HG02759 (cell line): ENCODE results near the gene C1QTNF1.

Source experiments
- ATAC-seq: cut with Tn5 transposase; IDR thresholded peaks from one replicate; pipeline ENCODE4 v1.9.1; 2021; ENCODE audit warnings: mild to moderate bottlenecking, moderate library complexity; ENCODE audit not compliant: unreplicated experiment

The C1QTNF1 gene

DNA sequence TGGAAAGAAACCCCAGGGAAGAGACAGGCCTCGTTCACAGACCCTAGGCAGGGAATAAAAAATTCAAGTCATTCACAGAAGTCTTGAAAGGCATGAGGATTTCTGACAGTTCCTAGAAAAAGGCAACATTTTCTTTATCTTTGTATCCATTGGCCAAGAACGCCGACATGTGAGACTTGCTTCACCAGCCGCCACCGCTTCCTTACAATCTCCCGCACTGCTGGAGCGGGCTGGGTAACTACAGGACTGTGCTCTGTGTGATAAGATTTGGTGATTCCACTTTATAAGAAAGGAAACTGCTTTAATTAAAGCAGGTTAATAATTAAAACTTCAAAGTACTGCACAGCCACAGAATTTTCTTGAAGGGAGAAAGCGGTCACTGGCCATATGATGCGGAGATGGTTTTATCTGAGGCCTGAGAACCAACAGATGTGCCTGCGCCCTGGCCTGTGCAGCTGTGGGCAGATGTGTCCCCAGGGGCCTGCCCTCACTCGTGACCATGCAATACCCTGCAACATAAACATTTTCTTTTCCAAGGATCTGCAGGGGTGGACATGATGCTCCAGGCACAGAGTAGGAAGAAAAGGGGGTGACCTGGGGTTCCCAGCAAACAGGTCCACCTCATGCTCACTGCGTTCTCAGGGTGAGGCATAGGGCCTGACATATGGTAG, 31.3 kb upstream of the C1QTNF1 start:
- ATAC-seq = no peak

DNA sequence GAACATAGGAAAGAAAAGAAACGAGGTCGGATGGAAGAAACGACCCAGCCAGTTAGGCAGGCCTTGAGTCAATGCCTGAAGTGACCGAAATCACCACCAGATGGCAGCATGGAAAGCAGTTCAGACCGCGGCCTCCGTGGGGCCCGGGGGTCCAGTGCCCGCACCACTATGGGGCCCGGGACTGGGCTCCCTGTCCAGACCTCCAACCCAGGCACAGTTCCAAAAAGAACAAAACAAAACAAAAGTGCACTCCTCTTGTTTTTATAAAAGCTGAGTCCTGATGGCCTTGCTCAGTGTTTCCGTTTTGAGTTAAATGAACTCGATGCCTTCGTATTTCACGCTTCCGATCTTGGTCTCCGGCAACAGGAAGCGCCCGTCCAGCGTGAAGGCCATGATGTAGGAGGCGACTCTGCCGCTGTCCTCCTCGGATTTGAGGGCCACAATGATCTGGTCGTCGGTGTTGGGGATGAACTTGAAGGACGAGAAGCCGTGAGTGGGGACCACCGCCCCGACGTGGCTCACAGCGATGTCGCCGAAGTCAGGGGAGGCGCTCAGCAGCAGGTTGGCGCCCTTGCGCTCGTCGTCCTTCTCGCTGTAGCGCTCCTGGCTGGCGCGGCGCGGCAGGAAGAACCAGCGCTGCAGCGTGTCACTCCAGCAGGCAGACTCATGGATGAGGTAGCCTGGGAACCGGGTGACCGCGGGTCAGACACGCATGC, 30.6 kb upstream of the C1QTNF1 start:
- no peak for ATAC-seq

DNA sequence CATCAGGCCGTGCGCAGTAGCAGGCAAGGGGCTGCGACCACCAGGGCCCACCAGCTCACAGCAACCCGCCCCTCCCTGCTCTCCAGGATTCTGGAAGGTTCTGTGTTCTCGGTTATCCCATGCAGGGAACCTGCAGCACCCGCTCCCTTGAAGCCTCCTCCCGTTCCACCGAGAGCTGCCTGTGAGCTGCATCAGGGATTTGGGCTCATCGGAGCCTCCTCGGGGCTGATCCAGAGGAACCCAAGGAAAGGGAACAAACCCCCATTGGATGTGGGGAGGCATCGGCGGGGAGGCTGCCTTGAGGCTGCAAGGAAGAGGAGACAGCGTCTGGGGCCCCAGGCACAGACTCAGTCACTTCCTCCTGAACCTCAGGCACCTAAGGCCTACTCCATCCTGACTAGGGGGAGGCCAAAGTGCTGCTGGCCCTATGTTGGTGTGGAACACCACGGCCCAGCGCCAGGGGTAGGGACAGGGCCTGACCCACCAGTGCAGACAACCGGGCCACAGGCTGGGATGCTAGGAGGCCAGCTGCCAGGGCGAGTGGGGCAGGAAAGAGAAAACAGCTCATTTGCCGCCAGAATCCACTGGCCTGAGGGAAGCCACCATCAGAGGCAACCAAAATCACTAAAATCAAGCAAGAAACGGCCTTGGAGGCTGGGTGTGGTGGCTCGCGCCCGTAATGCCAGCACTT, 29.8 kb upstream of the C1QTNF1 start:
- no peak for ATAC-seq

GRCh38 chr17:78995022-78995760, 28.8 kb upstream of the C1QTNF1 start:
- no peak for ATAC-seq

DNA sequence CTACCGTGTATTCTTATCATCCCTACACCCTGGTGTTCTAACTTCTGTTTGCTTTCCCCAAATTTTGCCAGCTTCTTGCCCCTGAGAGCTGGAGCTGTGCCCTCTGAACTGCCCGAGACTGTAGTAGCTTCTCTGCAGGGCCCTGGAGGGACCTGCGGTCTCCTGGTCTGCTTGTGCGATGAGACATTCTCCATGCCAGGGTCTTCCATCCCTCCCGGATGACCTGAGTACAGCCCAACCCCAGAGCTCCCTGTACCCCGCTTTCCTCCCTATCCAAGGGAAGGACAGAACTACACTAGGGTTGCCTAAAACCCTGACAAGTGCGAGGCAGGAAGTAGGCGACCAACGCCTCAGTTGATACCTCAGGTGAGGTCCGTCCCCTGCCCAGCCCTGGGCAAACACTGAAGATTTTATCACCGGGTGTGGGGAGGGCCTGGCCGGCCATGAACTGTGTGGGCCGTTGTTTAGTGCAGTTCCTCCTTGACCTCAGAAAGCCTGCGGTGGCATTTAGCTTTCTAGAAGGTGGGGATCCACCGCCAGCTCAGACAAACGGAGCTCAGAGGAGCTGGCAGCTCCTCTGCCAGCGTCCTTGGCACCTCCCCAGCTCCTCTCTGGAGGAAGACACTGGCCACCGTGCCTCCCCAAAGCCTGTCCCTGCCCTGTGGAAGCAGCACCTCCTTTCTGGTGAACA, 28.1 kb upstream of the C1QTNF1 start:
- ATAC-seq = no peak

DNA sequence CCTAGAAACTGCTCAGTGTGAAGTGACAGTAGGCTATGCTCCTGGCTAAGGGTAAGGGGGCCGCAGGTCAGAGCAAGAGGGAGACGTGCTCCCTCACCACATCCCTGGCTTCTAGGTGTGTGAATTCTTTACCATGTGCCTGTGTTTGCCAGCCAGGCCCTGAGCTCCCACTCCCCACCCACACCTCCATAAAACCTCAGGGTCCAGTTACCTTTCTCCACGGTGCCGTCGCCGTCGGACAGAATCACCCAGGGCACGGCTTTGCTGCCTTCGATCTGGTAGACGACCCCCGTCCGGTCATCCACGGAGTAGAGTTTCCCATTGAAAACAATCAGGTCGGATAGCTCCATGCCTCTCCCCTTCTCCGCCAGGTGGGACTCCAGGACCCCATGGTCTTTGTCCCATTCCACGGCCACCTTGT, 27.2 kb upstream of the C1QTNF1 start:
- no peak for ATAC-seq

DNA sequence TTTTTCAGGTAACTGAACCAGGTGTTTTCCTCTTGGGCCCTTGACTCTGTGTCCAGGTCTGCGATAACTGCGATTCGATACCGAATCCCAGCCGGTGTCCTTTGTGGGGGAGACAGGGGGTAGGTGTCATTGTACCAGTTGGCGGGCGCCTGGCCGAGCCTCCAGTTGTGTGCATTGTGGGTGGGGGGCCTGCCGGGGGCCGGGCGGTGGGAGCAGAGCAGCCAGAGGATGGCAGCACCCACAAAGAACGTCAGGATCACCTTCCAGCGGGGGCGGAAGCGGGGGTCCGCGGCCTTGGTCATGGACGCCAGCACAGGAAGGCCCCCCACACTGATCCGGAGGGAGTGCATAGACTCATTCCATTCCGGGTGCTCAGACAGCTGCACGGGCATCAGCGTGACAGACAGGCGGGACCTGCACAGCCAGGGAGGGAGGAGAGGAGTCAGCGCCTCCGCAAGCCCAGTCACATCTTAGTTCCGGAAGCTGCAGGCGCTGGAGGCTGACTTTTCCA, 26.7 kb upstream of the C1QTNF1 start:
- ATAC-seq = no peak

DNA sequence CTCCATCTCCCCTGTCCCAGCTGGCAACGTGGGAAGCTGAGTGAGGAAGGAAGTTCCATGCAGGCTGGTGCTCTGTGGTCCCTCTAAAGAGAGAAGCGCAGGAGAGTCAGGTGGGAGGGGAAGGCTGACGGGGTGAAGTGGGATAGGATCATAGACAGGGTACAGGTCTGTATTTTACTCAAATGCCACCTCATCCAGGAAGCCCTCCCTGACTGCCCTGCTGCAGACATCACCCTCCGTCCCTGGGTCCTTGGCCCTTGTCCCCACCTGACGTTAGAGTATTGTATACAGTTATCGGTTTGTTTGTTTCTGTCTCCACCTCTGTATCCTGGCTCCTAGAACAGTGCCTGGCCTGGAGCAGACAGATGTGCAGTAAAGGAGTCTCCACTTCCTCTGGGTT, 26.1 kb upstream of the C1QTNF1 start:
- no peak for ATAC-seq

GRCh38 chr17:78998311-78999055, 25.5 kb upstream of the C1QTNF1 start:
- ATAC-seq = no peak

- no peak for ATAC-seq
These were observed 24.8 kb upstream of the C1QTNF1 start for GRCh38 chr17:78999056-78999768.

DNA sequence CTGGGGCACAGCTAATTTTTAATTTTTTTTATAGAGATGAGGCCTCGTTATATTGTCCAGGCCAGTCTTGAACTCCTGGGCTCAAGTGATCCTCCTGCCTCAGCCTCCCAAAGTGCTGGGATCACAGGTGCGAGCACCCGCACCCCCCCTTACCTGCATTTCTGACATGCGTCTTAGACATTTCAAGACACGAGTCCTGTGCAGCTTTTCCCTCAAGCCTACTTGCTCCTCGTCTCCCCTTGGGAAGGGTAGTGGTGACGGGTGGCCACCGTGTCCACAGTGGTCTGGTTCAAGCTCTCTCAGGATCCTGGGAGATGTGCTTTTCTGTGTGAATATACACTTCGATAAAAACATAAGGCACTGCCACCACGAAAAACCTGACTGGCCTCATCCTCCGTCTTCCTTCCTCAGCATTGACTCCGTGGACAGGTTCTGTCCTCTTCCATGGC, 24.0 kb upstream of the C1QTNF1 start:
- no peak for ATAC-seq

- no peak for ATAC-seq
These were observed 23.4 kb upstream of the C1QTNF1 start for GRCh38 chr17:79000396-79001189.

DNA sequence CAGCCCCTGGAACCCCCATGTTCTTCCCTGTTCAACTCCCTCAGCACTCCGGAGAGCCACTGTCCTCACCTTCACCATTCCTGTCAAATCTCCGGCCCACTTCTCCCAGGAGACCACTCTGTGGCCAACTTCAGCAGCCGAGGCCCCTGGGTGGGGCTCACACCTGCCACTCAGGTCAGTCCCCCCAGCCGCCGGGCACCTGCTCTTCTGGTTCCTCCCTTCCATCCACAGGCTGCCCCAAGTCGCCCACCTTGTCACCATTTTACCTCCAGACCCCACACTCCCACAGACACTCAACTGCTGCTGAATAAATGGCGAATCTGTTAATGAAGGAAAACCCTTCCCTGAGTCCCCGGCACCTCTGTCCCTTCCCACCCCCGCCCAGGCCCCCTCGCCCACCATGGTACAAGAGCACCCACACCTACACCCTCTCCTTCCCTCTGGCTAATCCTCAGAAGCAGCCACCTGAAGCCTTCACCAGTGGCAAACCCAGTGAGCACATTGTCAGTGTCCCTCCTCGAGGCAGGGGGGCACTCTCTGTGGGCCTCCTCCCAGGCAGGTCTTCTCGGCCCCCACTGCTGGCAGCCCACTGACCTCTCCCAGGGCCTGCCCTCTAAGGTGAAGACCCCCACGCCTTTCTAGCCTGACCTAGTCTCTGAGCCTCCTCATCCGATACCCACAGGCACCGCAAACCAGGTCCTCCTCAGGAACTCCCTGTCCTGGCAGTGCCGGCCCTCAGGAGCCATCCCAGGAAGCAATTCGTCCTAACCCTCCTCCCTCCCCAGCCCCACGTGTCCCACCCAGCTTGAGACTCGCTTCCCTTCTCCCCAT, 22.6 kb upstream of the C1QTNF1 start:
- ATAC-seq = no peak

DNA sequence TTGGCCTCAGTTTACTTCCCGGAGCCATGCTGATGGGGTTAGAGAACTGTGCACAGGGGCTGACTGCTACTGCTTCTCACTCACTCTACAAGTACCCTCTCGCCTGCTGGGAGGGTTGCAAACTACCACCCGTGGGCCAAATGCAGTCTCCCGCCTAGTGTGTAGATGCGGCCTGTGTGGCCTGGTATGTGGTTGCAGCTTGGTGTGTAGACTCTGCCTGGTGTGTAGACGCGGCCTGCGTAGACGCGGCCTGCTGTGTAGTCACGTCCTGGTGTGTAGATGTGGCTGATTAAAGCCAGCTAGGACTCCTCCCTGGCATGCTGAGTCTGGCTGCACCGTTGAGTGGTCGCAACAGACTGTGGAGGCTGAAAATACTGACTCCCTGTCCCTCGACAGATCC, 21.7 kb upstream of the C1QTNF1 start:
- ATAC-seq = no peak

GRCh38 chr17:79002796-79003593, 21.0 kb upstream of the C1QTNF1 start:
- no peak for ATAC-seq

- no peak for ATAC-seq
These were observed 20.1 kb upstream of the C1QTNF1 start for GRCh38 chr17:79003661-79004411.
